Panc1 (cell line): ENCODE results near the gene INPP5B. TPM values are rescaled to one million over a fixed set of nuclear protein-coding genes. Genes with fewer than 3 reads are reported as not detected.

Experiments
- ATAC-seq: fragments of 200-7000 bp; cut with Tn5 transposase; 2 replicates; pipeline ENCODE4 v1.9.1; 2020; ENCODE audit warnings: mild to moderate bottlenecking, moderate library complexity
- BruUV-seq: library from RNA; stranded (reverse); fragments of 400-500 nt; replicated peaks from 2 replicates; lab custom pipeline; 2021; lab: Mats Ljungman, UMichigan
- CTCF ChIA-PET: fragments of 300-600 bp; sonication (Branson Sonifier 250); formaldehyde crosslinking; loops from one replicate; lab custom pipeline; 2022; ENCODE audit warnings: antibody characterized with exemption; lab: Charles Lee
- POLR2A ChIA-PET: fragments of 300-600 bp; sonication (Branson Sonifier 250); formaldehyde crosslinking; loops from one replicate; lab custom pipeline; 2022; ENCODE audit warnings: antibody characterized with exemption; lab: Charles Lee
- DNase-seq: peaks from one replicate; pipeline ENCODE4 v3.0.0-alpha.2; 2010; ENCODE audit warnings: low read depth, low spot score
- H3K27ac ChIP-seq: 2 replicates; pipeline ENCODE4 v1.5.1; 2011; ENCODE audit warnings: mild to moderate bottlenecking, low read length, inconsistent platforms
- H3K27me3 ChIP-seq: fragments of 200-500 bp; sonication (Bioruptor generic); 2 replicates; pipeline ENCODE4 v1.6.0; 2014; ENCODE audit warnings: low read length, inconsistent platforms; ENCODE audit not compliant: control insufficient read depth, insufficient read depth
- H3K36me3 ChIP-seq: fragments of 200-500 bp; sonication (Bioruptor generic); 2 replicates; pipeline ENCODE4 v1.5.1; 2014; ENCODE audit warnings: inconsistent platforms, mild to moderate bottlenecking, low read length, moderate library complexity; ENCODE audit not compliant: control insufficient read depth, insufficient read depth
- H3K4me1 ChIP-seq: 2 replicates; pipeline ENCODE4 v1.5.1; 2011; ENCODE audit warnings: inconsistent platforms, mild to moderate bottlenecking, low read length, moderate library complexity; ENCODE audit not compliant: control insufficient read depth, insufficient read depth
- H3K4me3 ChIP-seq, 2 experiments: 2 replicates each; pipeline ENCODE4 v1.5.1; 2011 to 2012; ENCODE audit warnings: low read depth in 2 of 2, low read length in 2 of 2, mild to moderate bottlenecking in 2 of 2, inconsistent platforms in 1 of 2, moderate library complexity in 1 of 2
- H3K9me3 ChIP-seq: fragments of 200-500 bp; sonication (Bioruptor generic); 2 replicates; pipeline ENCODE4 v1.5.1; 2014; ENCODE audit warnings: low read depth, mild to moderate bottlenecking, inconsistent platforms, low read length, moderate library complexity; ENCODE audit not compliant: control insufficient read depth, insufficient read depth
- CTCF ChIP-seq: fragments of 450-650 bp; IDR thresholded peaks from 2 replicates; pipeline ENCODE4 v1.5.1; 2017; ENCODE audit warnings: mild to moderate bottlenecking
- POLR2AphosphoS5 ChIP-seq: IDR thresholded peaks from 2 replicates; pipeline ENCODE4 v1.6.1; 2012; ENCODE audit warnings: mild to moderate bottlenecking, low read depth, low read length, moderate library complexity
- SIN3A ChIP-seq: IDR thresholded peaks from 2 replicates; pipeline ENCODE4 v1.6.1; 2012; ENCODE audit warnings: low read depth, mild to moderate bottlenecking, low read length, moderate library complexity, borderline replicate concordance; ENCODE audit not compliant: insufficient read depth
- TCF7L2 ChIP-seq: IDR thresholded peaks from 2 replicates; pipeline ENCODE4 v1.6.1; 2011; ENCODE audit warnings: mild to moderate bottlenecking, low read depth, low read length, inconsistent platforms
- in situ Hi-C: cut with HindIII; loops from 2 replicates; pipeline ENCODE4 v1.10.0; 2016; ENCODE audit warnings: low sequenced_read_pairs, low pct_unique_long_range_greater_than_20kb
- intact Hi-C: fragments of 100-400 bp; cut with micrococcal nuclease; formaldehyde crosslinking; loops from one replicate; pipeline ENCODE4 v1.10.0; 2022; ENCODE audit not compliant: unreplicated experiment
- total RNA-seq: library from RNA; stranded (reverse); gene quantifications from one replicate; pipeline ENCODE4 v1.2.1, GENCODE V29; 2021; ENCODE audit not compliant: unreplicated experiment
- TF ChIP-seq, protein P1 (sequence below), 2 experiments: IDR thresholded peaks; 2 replicates each; pipeline ENCODE4 v1.6.1; 2011 to 2012; ENCODE audit warnings: low read depth in 2 of 2, control low read depth in 1 of 2, low read length in 1 of 2, mild to moderate bottlenecking in 1 of 2, moderate library complexity in 1 of 2; ENCODE audit not compliant: insufficient read depth in 1 of 2

INPP5B gene
- total RNA-seq, 1 experiment from 2014 or later, result 17.7 TPM

DNA sequence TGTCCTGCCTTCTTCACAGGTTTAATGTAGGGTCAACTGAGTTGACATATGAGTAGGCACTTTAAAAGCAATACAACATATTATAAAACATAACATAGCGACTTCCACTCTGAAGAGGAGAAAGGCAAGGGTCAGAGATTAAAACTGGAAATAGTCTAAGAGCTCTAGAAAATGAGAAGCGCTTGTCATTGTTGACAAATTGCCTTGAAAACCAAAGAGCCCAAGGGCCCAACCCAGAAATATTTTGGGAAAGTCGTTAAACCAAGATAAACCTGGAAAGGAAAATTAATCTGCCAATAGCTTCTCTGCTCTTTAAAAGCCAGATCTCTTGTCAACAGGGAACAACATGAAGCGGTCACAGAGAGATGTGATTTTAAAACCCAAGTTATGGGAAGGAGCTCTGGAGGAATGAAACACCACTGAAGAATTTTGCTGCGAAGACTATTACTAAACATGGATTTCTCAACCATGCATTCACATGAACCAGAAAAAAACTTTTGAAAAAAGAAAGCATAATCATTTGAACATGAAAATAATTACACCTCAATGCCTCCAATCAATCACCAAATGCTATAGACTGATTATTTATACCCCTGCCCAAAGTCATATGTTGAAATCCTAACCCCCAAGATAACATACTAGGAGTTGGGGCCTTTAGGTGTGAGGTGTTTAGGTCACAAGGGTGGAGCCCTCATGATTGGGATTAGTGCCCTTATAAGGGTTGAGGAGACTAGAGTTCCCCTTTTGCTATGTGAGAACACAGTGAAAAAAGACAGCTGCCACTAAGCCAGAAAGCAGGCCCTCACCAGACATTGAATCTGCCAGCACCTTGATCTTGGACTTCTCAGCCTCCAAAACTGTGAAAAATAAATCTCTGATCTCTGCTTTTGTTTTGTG, 54.5 kb downstream of the INPP5B start:
- Histone ChIP-seq H3K4me1 (no peaks in the 10 kb centered on the region), H3K27me3 (no peaks in the 10 kb centered on the region), H3K36me3 (no peaks in the 10 kb centered on the region), H3K4me3 (no peak overlapping the region), H3K27ac (no peak overlapping the region), H3K9me3 (no peaks in the 10 kb centered on the region)
- POLR2A ChIA-PET, result no interaction called here
- intact Hi-C loops, result loop anchor here (10.0 kb wide), 1 partner anchor 82 kb away; no protein-coding TSS in a partner anchor
- no peak for TF ChIP-seq SIN3A
- TF ChIP-seq, protein P1, sequence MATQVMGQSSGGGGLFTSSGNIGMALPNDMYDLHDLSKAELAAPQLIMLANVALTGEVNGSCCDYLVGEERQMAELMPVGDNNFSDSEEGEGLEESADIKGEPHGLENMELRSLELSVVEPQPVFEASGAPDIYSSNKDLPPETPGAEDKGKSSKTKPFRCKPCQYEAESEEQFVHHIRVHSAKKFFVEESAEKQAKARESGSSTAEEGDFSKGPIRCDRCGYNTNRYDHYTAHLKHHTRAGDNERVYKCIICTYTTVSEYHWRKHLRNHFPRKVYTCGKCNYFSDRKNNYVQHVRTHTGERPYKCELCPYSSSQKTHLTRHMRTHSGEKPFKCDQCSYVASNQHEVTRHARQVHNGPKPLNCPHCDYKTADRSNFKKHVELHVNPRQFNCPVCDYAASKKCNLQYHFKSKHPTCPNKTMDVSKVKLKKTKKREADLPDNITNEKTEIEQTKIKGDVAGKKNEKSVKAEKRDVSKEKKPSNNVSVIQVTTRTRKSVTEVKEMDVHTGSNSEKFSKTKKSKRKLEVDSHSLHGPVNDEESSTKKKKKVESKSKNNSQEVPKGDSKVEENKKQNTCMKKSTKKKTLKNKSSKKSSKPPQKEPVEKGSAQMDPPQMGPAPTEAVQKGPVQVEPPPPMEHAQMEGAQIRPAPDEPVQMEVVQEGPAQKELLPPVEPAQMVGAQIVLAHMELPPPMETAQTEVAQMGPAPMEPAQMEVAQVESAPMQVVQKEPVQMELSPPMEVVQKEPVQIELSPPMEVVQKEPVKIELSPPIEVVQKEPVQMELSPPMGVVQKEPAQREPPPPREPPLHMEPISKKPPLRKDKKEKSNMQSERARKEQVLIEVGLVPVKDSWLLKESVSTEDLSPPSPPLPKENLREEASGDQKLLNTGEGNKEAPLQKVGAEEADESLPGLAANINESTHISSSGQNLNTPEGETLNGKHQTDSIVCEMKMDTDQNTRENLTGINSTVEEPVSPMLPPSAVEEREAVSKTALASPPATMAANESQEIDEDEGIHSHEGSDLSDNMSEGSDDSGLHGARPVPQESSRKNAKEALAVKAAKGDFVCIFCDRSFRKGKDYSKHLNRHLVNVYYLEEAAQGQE (IDR thresholded peaks at IDR 0.05; ENCODE audit: insufficient read depth in 1 of 2, low read depth in 2 of 2, low read length in 1 of 2), result no peak
- no peak for TF ChIP-seq TCF7L2
- TF ChIP-seq POLR2AphosphoS5, result no peak
- TF ChIP-seq CTCF, result no peak
- no TSS peak for BruUV-seq
- in situ Hi-C loops, result no loop called here
- DNase-seq, result no peak
- CTCF ChIA-PET, result no interaction called here
- ATAC-seq, result no peak

DNA sequence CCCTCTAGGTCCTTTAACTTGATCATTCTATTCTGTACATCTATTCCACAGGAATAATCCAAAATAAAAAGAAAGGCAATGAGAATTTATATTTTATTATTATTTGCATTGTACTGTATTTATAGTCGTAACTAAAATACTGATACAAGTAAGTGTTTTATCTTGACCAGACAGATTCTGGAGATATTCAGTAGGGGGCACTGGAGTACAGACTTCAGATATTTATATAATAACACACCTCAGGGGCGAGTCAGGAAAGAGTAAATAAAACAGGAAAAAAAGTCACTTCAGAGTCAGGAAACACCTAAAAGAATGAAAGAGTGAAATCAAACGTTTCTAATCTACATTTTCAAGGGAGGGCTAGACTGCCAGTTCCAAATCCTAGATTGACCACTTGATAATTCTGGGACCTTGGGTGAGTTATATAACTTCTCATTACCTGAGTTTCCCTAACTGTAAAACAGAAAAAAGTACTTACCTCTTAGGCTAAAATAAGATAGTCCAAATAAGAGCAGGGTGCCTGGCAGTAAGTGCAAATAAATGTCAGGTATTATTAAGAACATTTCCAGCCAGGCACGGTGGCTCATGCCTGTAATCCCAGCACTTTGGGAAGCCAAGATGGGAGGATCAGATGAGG, 56.4 kb downstream of the INPP5B start:
- Histone ChIP-seq H3K27ac (no peak overlapping the region), H3K4me3 (no peak overlapping the region), H3K27me3 (no peaks in the 10 kb centered on the region), H3K9me3 (no peaks in the 10 kb centered on the region), H3K36me3 (0 out of 2 replicates have a peak, but pooled peaks cover 5% of the 10 kb centered on the region), H3K4me1 (no peaks in the 10 kb centered on the region)
- in situ Hi-C loops (no loop called here), intact Hi-C loops (loop anchor here (10.0 kb wide), 1 partner anchor 84 kb away; no protein-coding TSS in a partner anchor)
- no TSS peak for BruUV-seq
- TF ChIP-seq TCF7L2 (no peak), CTCF (peak; percentile 68; the same call in 1 of the 2 replicates)
- ChIA-PET POLR2A (no interaction called here), CTCF (interaction anchor here (0.6 kb wide), 1 partner anchor 9 kb away, joined by 3 read pairs; no protein-coding TSS in a partner anchor)
- ATAC-seq (0 out of 2 replicates have a peak, but pooled peaks have one; percentile 66), DNase-seq (peak; percentile 28)
